ENCODE data around the gene LRFN5.

The LRFN5 gene

GRCh38 chr14:41865894-41866293, 259.2 kb downstream of the LRFN5 start:
- TF ChIP-seq CTCF (conservative IDR thresholded peaks at IDR 0.05; ENCODE audit: low read depth, low read length) = no peak
- no peak for DNase-seq (ENCODE audit: low read depth)
- no peak overlapping the region for H3K4me3 ChIP-seq (ENCODE audit: low read depth, low read length)

- peak; percentile 67 for DNase-seq (ENCODE audit: low read depth)
- H3K4me3 ChIP-seq (ENCODE audit: low read depth, low read length) = no peak overlapping the region
- no peak for TF ChIP-seq CTCF (conservative IDR thresholded peaks at IDR 0.05; ENCODE audit: low read depth, low read length)
These were observed 261.7 kb downstream of the LRFN5 start for GRCh38 chr14:41868396-41868795.

- H3K4me3 ChIP-seq (ENCODE audit: low read depth, low read length) = no peak overlapping the region
- TF ChIP-seq CTCF (conservative IDR thresholded peaks at IDR 0.05; ENCODE audit: low read depth, low read length) = no peak
- peak; percentile 67 for DNase-seq (ENCODE audit: low read depth)
These were observed 266.4 kb downstream of the LRFN5 start for GRCh38 chr14:41872931-41873685.

GRCh38 chr14:41873686-41874317, 267.1 kb downstream of the LRFN5 start:
- H3K4me3 ChIP-seq (ENCODE audit: low read depth, low read length) = no peak overlapping the region
- TF ChIP-seq CTCF (conservative IDR thresholded peaks at IDR 0.05; ENCODE audit: low read depth, low read length) = no peak

GRCh38 chr14:41875116-41875515, 268.4 kb downstream of the LRFN5 start:
- no peak for DNase-seq (ENCODE audit: low read depth)
- H3K4me3 ChIP-seq (ENCODE audit: low read depth, low read length) = no peak overlapping the region
- no peak for TF ChIP-seq CTCF (conservative IDR thresholded peaks at IDR 0.05; ENCODE audit: low read depth, low read length)

More at GRCh38 chr14:41873686-41874317, 267.1 kb downstream of the LRFN5 start:
- DNase-seq (ENCODE audit: low read depth) = peak; percentile 82

GRCh38 chr14:41878321-41878720, 271.6 kb downstream of the LRFN5 start:
- no peak for DNase-seq (ENCODE audit: low read depth)
- TF ChIP-seq CTCF (conservative IDR thresholded peaks at IDR 0.05; ENCODE audit: low read depth, low read length) = no peak
- H3K4me3 ChIP-seq (ENCODE audit: low read depth, low read length) = no peak overlapping the region

- TF ChIP-seq CTCF (conservative IDR thresholded peaks at IDR 0.05; ENCODE audit: low read depth, low read length) = no peak
- no peak overlapping the region for H3K4me3 ChIP-seq (ENCODE audit: low read depth, low read length)
- no peak for DNase-seq (ENCODE audit: low read depth)
These were observed 284.9 kb downstream of the LRFN5 start for GRCh38 chr14:41891624-41892023.
